HAP-1 (cell line): ENCODE measurements around the gene ZNF12.
"Not testable (repeated sequence)": the region's sequence is repeated elsewhere in the genome, so short reads cannot be mapped to it uniquely, and the experiment has no call there.

Experiments
- DNase-seq, 2 experiments: peaks; one replicate each; pipeline ENCODE4 v3.0.0-alpha.2; 2016 to 2020; ENCODE audit warnings: low spot score in 2 of 2
- H3K27me3 ChIP-seq: fragments of 250-450 bp; sonication (Bioruptor Pico); 2 replicates; pipeline ENCODE4 v1.5.1; 2020; ENCODE audit warnings: low read depth, mild to moderate bottlenecking, moderate library complexity
- H3K36me3 ChIP-seq: fragments of 250-450 bp; sonication (Bioruptor Pico); replicated peaks from 2 replicates; pipeline ENCODE4 v1.5.1; 2020; ENCODE audit warnings: mild to moderate bottlenecking
- H3K4me1 ChIP-seq: fragments of 250-450 bp; sonication (Bioruptor Pico); 2 replicates; pipeline ENCODE4 v1.5.1; 2020; ENCODE audit warnings: mild to moderate bottlenecking
- H3K4me3 ChIP-seq: fragments of 250-450 bp; sonication (Bioruptor Pico); 2 replicates; pipeline ENCODE4 v1.5.1; 2020; ENCODE audit warnings: mild to moderate bottlenecking, moderate library complexity
- H3K9me3 ChIP-seq: fragments of 250-450 bp; sonication (Bioruptor Pico); 2 replicates; pipeline ENCODE4 v1.5.1; 2020; ENCODE audit warnings: mild to moderate bottlenecking, moderate library complexity
- in situ Hi-C: fragments of 300-500 bp; cut with MboI; formaldehyde crosslinking; loops from 3 replicates; pipeline ENCODE4 v1.14.3; 2020; ENCODE audit warnings: low sequenced_read_pairs, inconsistent platforms, mixed read lengths

ZNF12 gene

DNA sequence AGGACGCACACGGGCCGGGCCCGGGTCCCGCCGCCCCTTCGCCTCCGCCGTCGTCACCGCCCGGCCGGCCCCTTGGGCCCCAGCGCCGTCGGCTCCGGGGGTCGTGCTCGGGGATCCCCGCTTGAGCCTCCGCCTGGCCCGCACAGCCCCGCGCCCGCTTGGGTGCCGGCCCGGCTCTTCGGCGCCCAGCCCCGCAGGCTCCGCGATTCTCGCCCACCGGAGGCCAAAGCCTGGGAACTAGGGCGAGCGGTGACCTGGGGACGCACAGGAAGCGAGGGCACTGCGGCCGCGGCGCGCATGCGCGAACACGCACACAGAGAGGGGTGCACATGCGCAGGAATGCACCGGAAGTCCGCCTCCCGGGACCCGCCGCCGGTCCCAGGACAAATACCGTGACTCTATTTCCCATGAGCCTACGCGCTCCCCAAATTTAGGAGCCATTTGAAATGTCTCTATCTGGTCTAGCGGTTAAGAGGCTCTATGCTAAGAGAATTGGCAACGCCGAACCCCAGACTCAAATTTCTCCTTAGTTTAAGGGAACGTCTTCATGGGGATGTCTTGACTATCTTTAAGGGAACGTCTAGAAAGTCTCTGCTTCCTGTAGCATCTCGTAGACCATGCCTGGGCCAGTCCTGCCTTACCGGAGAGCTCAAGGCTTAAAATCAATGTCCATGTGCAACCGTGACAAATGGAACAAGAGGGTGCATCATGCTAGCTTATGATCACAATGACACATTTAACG, at the start of gene ZNF12:
Gene ZNF12 (minus strand): TSS at position 282 of the 742 bp plus-strand sequence. CDS start 1,774 bp downstream, outside the sequence.
- peak; percentile 91 to 97 for DNase-seq
- in situ Hi-C loops = no loop called here
- H3K9me3 ChIP-seq = peaks cover 22% of the 10 kb centered on the region
- no peaks in the 10 kb centered on the region for H3K27me3 ChIP-seq
- H3K36me3 ChIP-seq = peaks cover 21% of the 10 kb centered on the region
- peak within 1 kb of the TSS; percentile 84 for H3K4me3 ChIP-seq
- peaks cover 10% of the 10 kb centered on the region; the same call in 1 of the 2 replicates for H3K4me1 ChIP-seq

DNA sequence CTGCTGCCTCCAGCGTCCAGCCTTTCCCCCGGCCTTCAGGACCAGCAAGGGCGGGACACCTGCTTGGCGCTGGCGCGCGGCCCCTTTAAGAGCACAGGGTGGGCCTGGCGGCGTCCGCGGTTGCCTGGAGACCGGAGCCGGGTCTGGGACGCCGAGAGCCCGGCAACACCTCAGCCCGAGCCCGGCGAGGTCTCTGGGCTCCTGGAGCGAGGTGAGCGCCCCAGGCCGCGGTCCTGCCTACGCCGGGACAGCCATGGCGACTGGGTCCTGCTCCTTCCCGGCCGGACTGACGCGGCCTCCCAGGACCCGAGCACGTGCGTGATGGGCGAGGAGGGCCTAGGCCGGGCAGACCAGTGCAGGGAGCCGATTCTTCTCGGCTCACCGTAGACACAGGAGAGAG, 47.2 kb upstream of the ZNF12 start, which contains the start of gene RSPH10B2:
Gene RSPH10B2 (plus strand): TSS at position 140 of the 400 bp plus-strand sequence. CDS start 3,575 bp downstream, outside the sequence.
- DNase-seq, in situ Hi-C loops, H3K36me3 ChIP-seq, H3K4me3 ChIP-seq, H3K4me1 ChIP-seq, H3K27me3 ChIP-seq, H3K9me3 ChIP-seq: not testable (repeated sequence)

GRCh38 chr7:6750173-6750572, 43.4 kb upstream of the ZNF12 start:
- H3K36me3 ChIP-seq, H3K4me3 ChIP-seq, DNase-seq, H3K27me3 ChIP-seq, H3K9me3 ChIP-seq, in situ Hi-C loops, H3K4me1 ChIP-seq: not testable (repeated sequence)

DNA sequence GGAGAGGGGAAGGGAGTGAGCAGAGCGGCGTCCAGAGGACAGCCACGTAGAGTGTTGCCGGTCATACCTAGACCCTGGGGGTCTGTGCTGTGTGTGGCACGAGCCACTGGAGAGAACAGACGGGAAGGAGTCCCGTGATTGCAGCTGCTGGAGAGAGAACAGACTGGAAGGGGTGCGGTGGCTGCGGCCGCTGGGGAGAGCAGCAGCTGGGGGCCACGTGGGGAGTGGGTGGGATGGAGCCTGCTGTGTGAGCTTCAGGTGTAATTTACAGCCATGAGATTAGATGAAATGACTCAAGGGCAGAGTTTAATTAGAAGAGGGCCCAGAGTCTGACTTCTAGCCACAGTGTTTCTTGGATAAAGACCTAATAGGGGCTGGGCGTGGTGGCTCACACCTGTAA, 42.6 kb upstream of the ZNF12 start:
- H3K9me3 ChIP-seq, H3K4me1 ChIP-seq, H3K36me3 ChIP-seq, H3K27me3 ChIP-seq, DNase-seq, in situ Hi-C loops, H3K4me3 ChIP-seq: not testable (repeated sequence)

DNA sequence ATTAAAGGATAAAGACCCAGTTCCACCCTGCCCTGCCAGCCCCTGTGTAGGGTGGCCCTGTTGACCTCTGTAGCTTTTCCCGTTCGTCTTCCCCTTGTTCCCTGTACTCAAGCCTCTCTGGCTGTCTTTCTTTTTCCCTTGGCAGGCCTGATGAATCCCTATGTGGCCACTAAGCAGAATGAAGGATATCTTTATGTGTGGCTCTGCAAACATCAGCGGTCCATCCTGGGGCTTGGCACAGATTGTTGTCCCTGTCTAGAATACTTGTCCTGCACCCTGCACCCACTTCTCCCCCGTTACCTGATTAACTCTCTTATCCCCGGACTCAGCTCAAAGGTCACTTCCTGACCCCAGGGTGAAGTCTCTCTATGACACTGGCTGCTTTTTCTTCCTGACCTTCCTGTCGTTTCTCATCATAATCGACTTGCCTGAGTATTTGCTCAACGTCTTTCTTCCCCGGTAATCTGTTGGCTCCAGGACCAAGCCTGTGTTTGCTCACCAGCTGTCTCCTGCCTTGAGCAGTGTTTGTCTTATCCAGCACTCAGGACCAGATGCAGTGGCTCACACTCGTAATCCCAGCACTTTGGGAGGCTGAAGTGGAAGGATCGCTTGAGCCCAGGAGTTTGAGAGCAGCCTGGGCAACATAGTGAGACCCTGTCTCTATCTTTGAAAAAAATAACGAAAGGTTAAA, 37.8 kb upstream of the ZNF12 start:
- H3K4me1 ChIP-seq, H3K36me3 ChIP-seq, H3K27me3 ChIP-seq, in situ Hi-C loops, H3K4me3 ChIP-seq, DNase-seq, H3K9me3 ChIP-seq: not testable (repeated sequence)

DNA sequence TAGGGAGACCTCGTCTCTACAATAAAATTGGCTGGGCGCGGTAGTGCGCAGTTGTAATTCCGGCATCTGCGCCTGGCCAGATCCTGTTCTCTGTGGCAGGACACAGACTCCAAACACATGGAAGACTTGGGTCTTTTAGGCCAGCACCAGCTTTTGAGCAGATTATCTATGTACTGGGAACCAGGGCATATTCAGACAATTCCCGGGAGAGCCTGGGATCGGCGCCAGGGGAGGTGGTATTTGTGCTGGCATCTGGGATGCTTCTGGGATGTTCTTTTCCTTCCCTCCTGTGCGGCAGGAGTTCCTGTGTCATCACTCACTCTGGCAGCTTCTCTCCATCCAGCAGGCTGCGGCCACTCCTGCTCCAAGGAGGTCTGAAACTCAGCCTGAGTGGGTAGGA, 31.7 kb upstream of the ZNF12 start:
- H3K9me3 ChIP-seq, DNase-seq, H3K4me3 ChIP-seq, H3K4me1 ChIP-seq, H3K27me3 ChIP-seq, in situ Hi-C loops: not testable (repeated sequence)
- H3K36me3 ChIP-seq = peaks cover 27% of the 10 kb centered on the region

GRCh38 chr7:6730343-6730633, 23.5 kb upstream of the ZNF12 start:
- peak overlapping the region; percentile 71 for H3K4me3 ChIP-seq
- no peak for DNase-seq
- in situ Hi-C loops = no loop called here
- peaks cover 3% of the 10 kb centered on the region; the same call in 1 of the 2 replicates for H3K9me3 ChIP-seq
- H3K36me3 ChIP-seq = peaks cover 15% of the 10 kb centered on the region
- peaks cover 4% of the 10 kb centered on the region for H3K4me1 ChIP-seq
- no peaks in the 10 kb centered on the region for H3K27me3 ChIP-seq

DNA sequence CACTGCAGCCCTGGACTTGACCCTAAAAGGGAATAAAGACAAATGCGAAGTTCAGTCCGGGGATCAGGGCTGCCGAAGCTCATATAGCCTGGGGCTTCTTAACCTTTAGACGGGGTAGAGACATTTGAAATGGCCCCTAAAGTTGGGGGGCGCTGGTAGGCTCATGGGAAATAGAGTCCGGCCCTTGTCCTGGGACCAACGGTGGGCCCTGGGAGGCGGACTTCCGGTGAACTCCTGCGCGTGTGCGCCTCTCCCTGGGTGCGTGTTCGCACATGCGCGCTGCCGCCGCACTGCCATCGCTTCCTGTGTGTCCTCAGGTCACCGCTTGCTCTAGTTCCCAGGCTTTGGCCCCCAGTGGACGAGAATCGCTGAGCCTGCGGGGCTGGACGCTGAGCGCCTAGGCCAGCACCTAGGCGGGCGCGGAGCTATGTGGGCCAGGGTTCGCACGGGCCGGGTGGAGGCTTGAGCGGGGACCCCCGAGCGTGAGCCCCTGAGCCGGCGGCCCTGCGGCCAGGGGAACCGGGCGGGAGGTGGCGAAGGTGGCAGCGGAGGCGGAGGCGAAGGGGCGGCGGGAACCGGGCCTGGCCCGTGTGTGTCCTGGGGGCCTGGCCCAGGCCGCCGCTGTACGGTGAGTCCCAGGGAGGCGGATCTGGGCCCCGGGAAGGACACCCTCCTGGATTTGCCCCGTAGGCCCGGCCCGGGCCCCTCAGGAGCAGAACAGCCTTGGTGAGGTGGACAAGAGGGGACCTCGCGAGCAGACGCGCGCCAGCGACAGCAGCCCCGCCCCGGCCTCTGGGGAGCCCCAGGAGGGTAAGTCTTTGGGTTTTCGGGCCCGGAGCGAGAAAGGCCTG, 23.0 kb upstream of the ZNF12 start:
- peak overlapping the region; percentile 71 for H3K4me3 ChIP-seq
- H3K4me1 ChIP-seq = peaks cover 4% of the 10 kb centered on the region
- peak; percentile 84 to 92 for DNase-seq
- no peaks in the 10 kb centered on the region for H3K27me3 ChIP-seq
- H3K9me3 ChIP-seq = peaks cover 3% of the 10 kb centered on the region; the same call in 1 of the 2 replicates
- H3K36me3 ChIP-seq = peaks cover 13% of the 10 kb centered on the region
- in situ Hi-C loops = no loop called here

DNA sequence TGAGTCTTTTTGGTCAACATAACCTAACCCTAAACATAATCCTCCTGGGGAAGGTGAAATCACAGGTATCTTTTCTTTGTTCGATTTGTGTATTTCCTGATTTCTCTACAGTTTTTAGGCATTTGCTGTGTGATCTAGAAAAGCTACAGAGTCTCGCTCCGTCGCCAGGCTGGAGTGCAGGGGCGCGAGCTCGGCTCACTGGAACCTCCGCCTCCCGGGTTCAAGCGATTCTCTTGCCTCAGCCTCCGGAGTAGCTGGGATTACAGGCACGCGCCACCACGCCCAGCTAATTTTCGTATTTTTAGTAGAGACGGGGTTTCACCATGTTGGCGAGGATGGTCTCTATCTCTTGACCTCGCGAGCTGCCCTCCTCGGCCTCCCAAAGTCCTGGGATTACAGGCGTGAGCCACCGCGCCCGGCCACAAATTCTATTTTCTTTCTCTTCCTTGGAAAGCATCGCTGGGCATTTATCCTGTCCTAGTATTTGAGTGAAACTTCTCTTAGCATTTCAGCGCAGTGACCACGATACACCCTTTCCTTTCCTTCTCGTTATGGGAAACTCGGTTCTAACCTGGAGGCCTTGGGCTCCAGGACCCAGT, 22.2 kb upstream of the ZNF12 start:
- DNase-seq = not testable (repeated sequence)

GRCh38 chr7:6727663-6728062, 20.9 kb upstream of the ZNF12 start:
- Histone ChIP-seq H3K9me3 (peaks cover 3% of the 10 kb centered on the region; the same call in 1 of the 2 replicates), H3K4me3 (no peak overlapping the region), H3K4me1 (peaks cover 4% of the 10 kb centered on the region), H3K36me3 (peaks cover 3% of the 10 kb centered on the region; the same call in 1 of the 2 replicates), H3K27me3 (no peaks in the 10 kb centered on the region)
- DNase-seq = no peak
- in situ Hi-C loops = no loop called here

More for the DNA sequence above, 22.2 kb upstream of the ZNF12 start:
- in situ Hi-C loops, H3K9me3 ChIP-seq, H3K27me3 ChIP-seq, H3K4me1 ChIP-seq: not testable (repeated sequence)
- H3K4me3 ChIP-seq = peak overlapping the region; percentile 71
- peaks cover 12% of the 10 kb centered on the region for H3K36me3 ChIP-seq

GRCh38 chr7:6726341-6726740, 19.6 kb upstream of the ZNF12 start:
- H3K27me3 ChIP-seq, DNase-seq, in situ Hi-C loops, H3K4me1 ChIP-seq, H3K36me3 ChIP-seq, H3K4me3 ChIP-seq, H3K9me3 ChIP-seq: not testable (repeated sequence)

DNA sequence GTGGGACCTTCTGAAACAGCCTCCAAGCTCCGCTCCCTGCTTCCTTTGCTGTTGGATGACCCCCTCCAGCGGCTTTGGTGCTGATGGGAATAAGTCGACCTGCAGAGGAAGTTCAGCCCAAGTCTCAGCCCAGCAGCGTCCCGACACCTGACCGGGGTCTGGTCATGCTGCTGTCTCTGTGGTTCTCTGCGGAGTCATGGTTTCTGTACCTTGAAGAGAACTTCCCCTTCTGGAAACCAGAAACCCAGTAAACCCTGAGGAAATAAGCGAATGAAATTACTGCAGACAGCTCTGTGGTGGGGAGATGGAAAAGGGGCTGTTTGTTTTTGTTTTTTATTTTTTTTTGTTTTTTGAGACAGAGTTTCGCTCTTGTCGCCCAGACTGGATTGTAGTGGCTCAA, 18.3 kb upstream of the ZNF12 start:
- no peak for DNase-seq
- H3K4me1 ChIP-seq = peaks cover 4% of the 10 kb centered on the region
- in situ Hi-C loops = no loop called here
- H3K36me3 ChIP-seq = no peaks in the 10 kb centered on the region
- H3K27me3 ChIP-seq = no peaks in the 10 kb centered on the region
- H3K9me3 ChIP-seq = peaks cover 3% of the 10 kb centered on the region; the same call in 1 of the 2 replicates
- H3K4me3 ChIP-seq = no peak overlapping the region

DNA sequence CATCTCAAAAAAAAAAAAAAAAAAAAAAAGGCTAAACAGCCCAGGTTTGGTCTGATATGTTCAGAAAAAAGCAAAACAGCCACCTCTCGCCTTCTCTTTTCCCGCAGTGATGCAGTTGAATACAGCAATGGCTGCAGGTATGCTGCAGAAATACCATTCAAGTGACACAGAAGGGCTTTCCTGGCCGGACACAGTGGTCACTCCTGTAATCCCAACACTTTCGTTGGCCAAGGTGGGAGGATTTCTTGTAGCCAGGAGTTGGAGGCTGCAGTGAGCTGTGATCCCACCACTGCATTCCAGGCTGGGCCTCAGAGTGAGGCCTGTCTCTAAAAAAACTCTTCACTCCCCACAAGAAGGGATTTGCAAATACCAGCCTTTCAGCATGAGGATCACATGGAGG, 17.6 kb upstream of the ZNF12 start:
- in situ Hi-C loops, H3K4me3 ChIP-seq, H3K9me3 ChIP-seq, H3K4me1 ChIP-seq, H3K36me3 ChIP-seq, DNase-seq, H3K27me3 ChIP-seq: not testable (repeated sequence)
